ENCODE data around the gene MGRN1. TPM values are rescaled to one million over a fixed set of nuclear protein-coding genes. Genes with fewer than 3 reads are reported as not detected.

Gene MGRN1
- total and polyA plus RNA-seq, 2 donors (not counting 1 experiment from before 2014, with no cell fraction given), result 22.7 to 89.2 TPM

DNA sequence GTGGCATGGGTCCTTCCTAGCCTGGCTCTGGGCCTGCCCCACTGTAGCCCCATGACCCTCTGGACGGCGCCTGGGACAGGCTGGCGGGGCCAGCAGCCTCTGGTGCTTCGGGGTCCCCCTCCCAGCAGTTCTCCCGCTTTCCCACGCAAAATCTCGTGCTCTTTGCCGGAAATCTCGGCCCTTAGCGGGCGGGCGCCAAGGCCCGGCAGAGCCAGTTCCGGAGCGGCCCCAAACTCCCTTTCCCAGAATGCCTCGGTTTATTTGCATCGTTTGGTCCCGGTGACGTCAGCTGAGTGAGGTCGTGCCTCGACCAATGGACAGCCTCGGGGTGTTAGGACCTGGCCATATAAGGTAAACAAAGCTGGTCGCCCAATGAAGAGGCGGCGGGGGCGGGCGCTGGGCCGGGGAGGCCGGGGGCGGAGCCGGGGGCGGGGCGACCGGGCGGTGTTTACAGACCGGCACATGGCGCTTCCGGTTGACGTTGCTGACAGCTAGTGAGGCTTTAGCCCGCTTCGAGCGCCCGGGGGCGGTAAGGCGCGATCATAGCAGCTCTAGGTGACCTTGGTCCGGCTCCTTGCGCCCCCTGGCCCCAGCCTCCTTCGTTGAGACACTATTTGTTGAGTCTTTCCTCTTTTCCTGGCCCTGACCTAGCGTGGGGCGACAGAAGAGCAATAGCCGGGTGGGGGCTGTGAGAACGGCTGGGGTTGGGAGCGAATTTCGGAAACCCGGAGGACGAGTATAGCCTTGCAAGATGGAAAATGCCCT, 8.4 kb upstream of the MGRN1 start:
- H3K27ac Mint-ChIP-seq, result peak overlapping the region; percentile 92
- ChIA-PET POLR2A (interaction anchor here (0.6 to 3.3 kb wide), 13 partner anchors 9 to 482 kb away, joined by 3 to 33 read pairs (median 4); partner anchors contain the start of genes ANKS3, DNAAF8, HMOX2 and MGRN1), CTCF (interaction anchor here (0.5 to 5.4 kb wide), 14 partner anchors 9 to 1049 kb away, joined by 3 to 50 read pairs (median 4); partner anchors contain the start of genes ANKS3, CORO7, DNAAF8 and HMOX2)
- H3K9me3 Mint-ChIP-seq (ENCODE audit: insufficient read depth), result no peaks in the 10 kb centered on the region
- Histone ChIP-seq H3K36me3 (replicated peaks in 1 of 2; ENCODE audit: control extremely low read depth in 1 of 2, control insufficient read depth in 1 of 2, extremely low read depth in 1 of 2, insufficient read depth in 2 of 2, low read length in 1 of 2) (no peaks in the 10 kb centered on the region), H3K4me1 (ENCODE audit: control insufficient read depth in 2 of 2, insufficient read depth in 2 of 2, low read length in 2 of 2) (peaks cover 28 to 39% of the 10 kb centered on the region in 2 donors), H2AFZ (ENCODE audit: insufficient read depth, low read depth, low read length, poor library complexity, severe bottlenecking) (peak overlapping the region; percentile 90), H3K4me3 (ENCODE audit: control extremely low read depth in 1 of 5, extremely low read depth in 1 of 5, insufficient read depth in 1 of 5, low read depth in 2 of 5, low read length in 4 of 5) (peak overlapping the region; percentile 4 to 81 (median 55)), H3K27ac (ENCODE audit: low read length in 2 of 2) (peak overlapping the region; percentile 86 to 96), H3K4me2 (replicated peaks; ENCODE audit: low read depth, low read length, poor library complexity, severe bottlenecking) (peak overlapping the region; percentile 99), H3K79me2 (ENCODE audit: control insufficient read depth, insufficient read depth, low read length) (peaks cover 32% of the 10 kb centered on the region), H3K9me3 (ENCODE audit: control extremely low read depth in 1 of 3, control insufficient read depth in 2 of 3, insufficient read depth in 1 of 3, low read length in 2 of 3) (peaks cover 0 to 9% (median 0%) of the 10 kb centered on the region in 3 donors), H3K27me3 (replicated peaks in 1 of 4; ENCODE audit: control extremely low read depth in 1 of 4, control insufficient read depth in 3 of 4, insufficient read depth in 4 of 4, low read length in 3 of 4) (no peaks in the 10 kb centered on the region), H4K20me1 (ENCODE audit: control insufficient read depth, insufficient read depth, low read length, poor library complexity, severe bottlenecking) (peaks cover 28% of the 10 kb centered on the region), H3K9ac (ENCODE audit: low read length) (peak overlapping the region; percentile 86)
- peak; percentile 99 for DNase-seq
- ATAC-seq (ENCODE audit: low read depth), result peak; percentile 84
- no peak for TF ChIP-seq EZH2 (IDR thresholded peaks at IDR 0.05; ENCODE audit: borderline replicate concordance, insufficient read depth, low read depth, low read length, poor library complexity, severe bottlenecking)
- TF ChIP-seq, protein P1, sequence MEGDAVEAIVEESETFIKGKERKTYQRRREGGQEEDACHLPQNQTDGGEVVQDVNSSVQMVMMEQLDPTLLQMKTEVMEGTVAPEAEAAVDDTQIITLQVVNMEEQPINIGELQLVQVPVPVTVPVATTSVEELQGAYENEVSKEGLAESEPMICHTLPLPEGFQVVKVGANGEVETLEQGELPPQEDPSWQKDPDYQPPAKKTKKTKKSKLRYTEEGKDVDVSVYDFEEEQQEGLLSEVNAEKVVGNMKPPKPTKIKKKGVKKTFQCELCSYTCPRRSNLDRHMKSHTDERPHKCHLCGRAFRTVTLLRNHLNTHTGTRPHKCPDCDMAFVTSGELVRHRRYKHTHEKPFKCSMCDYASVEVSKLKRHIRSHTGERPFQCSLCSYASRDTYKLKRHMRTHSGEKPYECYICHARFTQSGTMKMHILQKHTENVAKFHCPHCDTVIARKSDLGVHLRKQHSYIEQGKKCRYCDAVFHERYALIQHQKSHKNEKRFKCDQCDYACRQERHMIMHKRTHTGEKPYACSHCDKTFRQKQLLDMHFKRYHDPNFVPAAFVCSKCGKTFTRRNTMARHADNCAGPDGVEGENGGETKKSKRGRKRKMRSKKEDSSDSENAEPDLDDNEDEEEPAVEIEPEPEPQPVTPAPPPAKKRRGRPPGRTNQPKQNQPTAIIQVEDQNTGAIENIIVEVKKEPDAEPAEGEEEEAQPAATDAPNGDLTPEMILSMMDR (IDR thresholded peaks at IDR 0.05), result peak; percentile 64
- peak overlapping the region; percentile 92 for H3K4me3 Mint-ChIP-seq
- WGBS (ENCODE audit: insufficient coverage), result under 1% methylated on average over 54 of the region's 57 CpGs
- no peaks in the 10 kb centered on the region for H3K27me3 Mint-ChIP-seq
- intact Hi-C loops (cut with micrococcal nuclease), result loop anchor here (1.0 to 10.0 kb wide), 13 partner anchors 8 to 1351 kb away; partner anchors contain the start of genes ADCY9, ANKS3, CORO7 and DNAAF8
- peaks cover 29% of the 10 kb centered on the region for H3K4me1 Mint-ChIP-seq

All from B cell (primary cell).